GM12892 (cell line): ENCODE data around the gene WWP2.

Experiments used
- DNase-seq: peaks from one replicate; pipeline ENCODE4 v3.0.0; 2011; ENCODE audit not compliant: insufficient read length
- FAIRE-seq: peaks from 2 replicates; lab custom pipeline; 2011; peaks lifted over from hg19 to GRCh38; lab: Jason Lieb, UNC
- POLR2A ChIP-seq: IDR thresholded peaks from 2 replicates; pipeline ENCODE4 v1.6.1; 2011; ENCODE audit warnings: low read depth, low read length, control low read depth
- POLR2AphosphoS5 ChIP-seq: IDR thresholded peaks from 2 replicates; pipeline ENCODE4 v1.6.1; 2011; ENCODE audit warnings: low read depth, low read length, control low read depth
- TAF1 ChIP-seq: IDR thresholded peaks from 2 replicates; pipeline ENCODE4 v1.6.1; 2011; ENCODE audit warnings: low read depth, mild to moderate bottlenecking, control low read depth, low read length, borderline replicate concordance

Gene WWP2

DNA sequence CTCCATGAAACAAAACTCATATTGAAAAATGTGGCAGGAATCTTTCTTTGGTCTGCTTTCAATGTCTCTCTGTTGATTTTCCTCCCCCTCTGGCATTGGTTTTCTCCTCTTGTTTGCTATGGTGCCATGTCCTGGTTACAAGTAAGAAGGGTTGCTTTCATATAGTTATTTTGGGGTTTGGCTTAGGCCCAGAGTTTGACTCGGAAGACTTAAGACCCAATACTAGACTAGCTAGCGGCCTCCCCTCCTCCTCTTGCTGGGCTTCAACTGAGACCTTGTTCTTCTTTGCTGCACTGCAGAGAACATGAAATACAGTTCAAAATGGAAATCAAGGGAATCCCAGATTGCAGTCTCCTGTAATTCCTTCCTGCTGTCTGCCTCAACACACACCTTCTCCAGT is 159.0 kb downstream of the WWP2 start:
- DNase-seq (no peak), FAIRE-seq (no peak)
- TF ChIP-seq TAF1 (no peak), POLR2A (no peak), POLR2AphosphoS5 (no peak)

DNA sequence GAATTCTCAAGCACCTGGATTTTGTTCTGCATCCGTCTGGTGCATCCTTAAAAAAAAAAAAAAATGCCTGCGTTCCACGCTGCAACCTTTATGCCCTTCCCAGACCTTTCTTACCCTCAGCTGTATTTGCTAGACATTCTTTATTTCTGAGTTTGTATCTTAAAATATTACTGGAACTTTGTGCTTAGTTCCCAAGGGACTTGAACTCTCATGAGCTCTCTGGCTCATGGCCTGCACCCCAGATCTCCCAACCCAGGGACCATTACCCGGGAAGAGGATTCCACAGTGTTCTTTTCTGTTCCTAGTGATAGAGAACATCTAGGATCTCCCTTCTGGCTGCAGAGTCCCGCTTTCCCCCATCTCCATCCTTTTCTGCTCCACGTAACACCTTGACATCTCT is 160.1 kb downstream of the WWP2 start:
- TF ChIP-seq TAF1 (no peak), POLR2A (no peak), POLR2AphosphoS5 (no peak)
- DNase-seq (no peak), FAIRE-seq (no peak)

GRCh38 chr16:69924041-69924775 is 162.1 kb downstream of the WWP2 start:
- TF ChIP-seq TAF1 (no peak), POLR2AphosphoS5 (no peak), POLR2A (no peak)
- FAIRE-seq (no peak), DNase-seq (no peak)

- FAIRE-seq (no peak), DNase-seq (no peak)
- TF ChIP-seq POLR2A (no peak), TAF1 (no peak), POLR2AphosphoS5 (no peak)
These were observed 162.7 kb downstream of the WWP2 start for GRCh38 chr16:69924777-69925191.

- TF ChIP-seq TAF1: no peak
- no peak for TF ChIP-seq POLR2AphosphoS5
- TF ChIP-seq POLR2A: no peak
- FAIRE-seq (no peak), DNase-seq (no peak)
These were observed 163.2 kb downstream of the WWP2 start for GRCh38 chr16:69925311-69925710.

DNA sequence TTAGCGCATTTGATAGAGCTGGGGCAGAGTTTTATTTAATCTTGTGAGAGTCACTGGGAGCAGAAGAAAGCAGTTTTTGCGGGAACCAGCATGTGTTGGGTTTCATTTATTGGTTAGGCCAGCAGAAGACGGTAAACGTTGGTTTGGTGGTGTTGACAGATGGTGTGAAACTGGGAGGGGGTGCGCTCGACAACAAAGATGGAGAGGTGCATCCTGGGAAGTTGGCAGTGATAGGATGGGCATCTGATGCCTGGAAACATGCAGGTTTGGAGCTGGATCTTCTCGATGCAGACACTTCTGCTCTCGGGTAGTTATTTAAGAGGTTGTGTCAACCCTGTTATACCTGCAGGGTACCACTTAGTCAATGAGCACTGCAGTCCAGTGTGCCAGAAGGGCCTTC is 164.1 kb downstream of the WWP2 start:
- DNase-seq (no peak), FAIRE-seq (no peak)
- TF ChIP-seq POLR2AphosphoS5 (no peak), POLR2A (no peak), TAF1 (no peak)

DNA sequence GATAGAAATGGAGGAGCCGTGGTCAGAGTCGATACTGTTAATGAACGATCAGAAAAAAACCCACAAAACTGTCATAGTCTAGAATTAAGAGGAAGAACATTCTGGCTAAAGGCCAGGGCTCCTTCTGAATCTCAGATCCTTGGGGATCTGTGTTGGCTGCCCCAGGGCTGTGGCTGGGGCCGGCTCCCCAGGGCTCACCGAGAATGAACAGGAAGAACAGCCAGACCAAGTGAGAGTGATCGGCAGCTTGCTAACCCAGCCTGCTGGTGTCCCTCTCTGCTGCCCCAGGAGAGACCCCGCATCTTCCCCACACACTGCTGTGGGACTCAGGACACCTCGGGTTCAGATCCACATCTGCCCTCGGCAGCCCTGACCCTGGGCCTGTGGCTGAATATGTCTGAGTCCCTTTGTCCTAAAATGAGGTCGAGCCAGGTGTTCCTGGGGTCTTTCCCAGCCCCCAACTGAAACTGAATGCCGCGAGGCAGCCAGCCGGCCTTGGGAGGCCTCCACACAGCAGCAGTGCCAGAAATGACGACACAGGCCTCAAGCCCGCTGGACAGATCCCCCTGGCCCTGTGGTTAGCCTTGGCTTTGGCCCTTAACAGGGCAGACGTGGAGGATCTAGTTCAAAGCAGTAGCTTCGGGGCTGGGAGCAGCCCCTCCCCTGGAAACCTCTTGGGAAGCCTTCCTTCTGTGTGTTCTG is 165.1 kb downstream of the WWP2 start:
- no peak for DNase-seq
- FAIRE-seq: no peak
- TF ChIP-seq POLR2A: no peak
- no peak for TF ChIP-seq TAF1
- TF ChIP-seq POLR2AphosphoS5: no peak

GRCh38 chr16:69928856-69929400 is 166.8 kb downstream of the WWP2 start:
- DNase-seq (no peak), FAIRE-seq (no peak)
- no peak for TF ChIP-seq TAF1
- no peak for TF ChIP-seq POLR2A
- TF ChIP-seq POLR2AphosphoS5: no peak

DNA sequence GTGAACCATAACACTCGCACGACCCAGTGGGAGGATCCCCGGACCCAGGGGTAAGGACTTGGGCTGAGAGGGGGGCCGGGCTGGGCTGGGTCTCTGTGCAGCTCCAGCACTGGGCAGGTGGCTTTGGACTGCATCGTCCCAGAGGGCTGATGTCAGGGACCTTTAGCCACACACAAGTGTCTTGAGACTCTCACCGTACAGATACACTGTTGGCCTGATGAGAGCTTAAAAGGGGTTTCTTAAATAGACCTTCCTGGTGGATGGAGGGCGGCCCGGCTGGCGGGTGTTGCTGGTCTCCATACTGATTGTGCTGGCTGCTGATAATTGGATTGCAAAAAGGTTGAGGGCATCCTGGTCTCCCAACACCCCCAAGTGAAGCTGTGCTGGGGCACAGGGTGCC is 167.3 kb downstream of the WWP2 start:
- no peak for FAIRE-seq
- TF ChIP-seq POLR2AphosphoS5 (no peak), TAF1 (no peak), POLR2A (no peak)
- no peak for DNase-seq

DNA sequence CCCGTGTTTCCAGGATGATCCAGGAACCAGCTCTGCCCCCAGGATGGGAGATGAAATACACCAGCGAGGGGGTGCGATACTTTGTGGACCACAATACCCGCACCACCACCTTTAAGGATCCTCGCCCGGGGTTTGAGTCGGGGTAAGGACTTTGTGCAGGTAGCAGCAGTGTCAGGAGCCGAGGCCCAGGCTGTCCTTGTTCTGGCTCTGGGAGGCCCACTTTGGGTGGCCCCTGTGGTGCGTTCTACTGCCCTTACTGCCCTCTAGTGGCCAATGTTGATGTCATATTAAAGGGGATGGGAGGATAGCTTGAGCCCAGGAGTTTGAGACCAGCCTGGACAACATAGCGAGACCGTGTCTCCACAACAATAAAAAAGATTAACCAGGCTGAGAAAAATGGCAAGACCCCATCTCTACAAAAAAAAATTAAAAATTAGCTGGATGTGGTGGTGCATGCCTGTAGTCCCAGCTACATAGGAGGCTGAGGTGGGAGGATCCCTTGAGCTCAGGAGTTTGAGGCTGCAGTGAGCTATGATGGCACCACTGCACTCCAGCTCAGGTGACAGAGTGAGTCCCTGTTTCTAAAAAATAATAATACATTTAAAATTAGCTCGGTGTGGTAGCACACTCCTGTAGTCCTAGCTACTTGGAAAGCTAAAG is 168.1 kb downstream of the WWP2 start:
- peak; percentile 79 for DNase-seq
- TF ChIP-seq POLR2AphosphoS5 (no peak), TAF1 (no peak), POLR2A (no peak)
- FAIRE-seq: no peak

DNA sequence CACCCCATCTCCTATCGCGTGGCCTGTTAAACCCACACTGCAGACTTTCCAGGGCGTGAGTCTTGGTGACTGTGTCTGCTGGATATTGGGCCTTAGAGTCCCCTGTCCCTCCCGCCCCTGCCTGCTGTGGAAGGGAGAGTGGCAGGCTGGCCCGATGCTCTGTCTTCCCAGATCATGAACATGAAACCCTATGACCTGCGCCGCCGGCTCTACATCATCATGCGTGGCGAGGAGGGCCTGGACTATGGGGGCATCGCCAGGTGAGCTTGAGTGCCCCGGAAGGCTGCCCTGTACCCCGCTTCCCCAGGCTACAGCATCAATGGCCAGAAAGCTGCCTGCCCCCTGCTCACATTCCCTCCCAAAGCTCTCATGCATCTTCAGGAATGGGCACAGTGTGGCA is 169.5 kb downstream of the WWP2 start:
- DNase-seq (no peak), FAIRE-seq (no peak)
- TF ChIP-seq TAF1: no peak
